HG03442 (cell line): Measurements from ENCODE around the gene APBA2.
"Not testable (repeated sequence)": the region's sequence is repeated elsewhere in the genome, so short reads cannot be mapped to it uniquely, and the experiment has no call there.

Experiments
- ATAC-seq: cut with Tn5 transposase; IDR thresholded peaks from one replicate; pipeline ENCODE4 v1.9.1; 2021; ENCODE audit warnings: mild to moderate bottlenecking, moderate library complexity; ENCODE audit not compliant: unreplicated experiment

Gene APBA2

GRCh38 chr15:29097971-29098370 lies 212.2 kb downstream of the APBA2 start:
- ATAC-seq, result no peak

GRCh38 chr15:29098652-29099051 lies 212.9 kb downstream of the APBA2 start:
- no peak for ATAC-seq

- no peak for ATAC-seq
Measured at GRCh38 chr15:29099131-29099880, 213.5 kb downstream of the APBA2 start.

DNA sequence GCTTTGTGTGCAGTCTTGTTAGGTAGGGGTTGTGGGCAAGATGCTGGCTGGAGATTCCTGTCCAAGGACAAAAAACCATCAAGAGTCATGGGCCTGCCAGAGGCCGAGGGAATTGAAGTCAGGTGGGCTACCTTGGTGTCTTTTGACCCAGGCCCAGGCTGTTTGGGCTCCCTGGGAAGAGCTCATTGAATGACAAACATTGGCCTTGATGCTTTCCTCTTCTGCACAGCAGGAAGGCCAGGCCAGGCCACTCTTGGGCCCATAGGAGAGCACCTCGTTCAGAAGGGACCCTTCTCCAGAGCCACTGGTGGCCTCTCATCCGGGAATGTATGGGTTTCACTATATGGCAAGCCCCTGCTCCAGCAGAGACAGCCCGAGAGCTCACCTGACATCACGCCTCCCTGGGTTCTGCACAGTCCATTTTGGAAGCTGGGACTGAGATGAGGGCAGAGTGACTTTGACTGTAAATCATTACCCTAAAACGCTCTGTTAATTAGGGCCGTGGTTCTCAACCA lies 214.8 kb downstream of the APBA2 start:
- ATAC-seq, result no peak

DNA sequence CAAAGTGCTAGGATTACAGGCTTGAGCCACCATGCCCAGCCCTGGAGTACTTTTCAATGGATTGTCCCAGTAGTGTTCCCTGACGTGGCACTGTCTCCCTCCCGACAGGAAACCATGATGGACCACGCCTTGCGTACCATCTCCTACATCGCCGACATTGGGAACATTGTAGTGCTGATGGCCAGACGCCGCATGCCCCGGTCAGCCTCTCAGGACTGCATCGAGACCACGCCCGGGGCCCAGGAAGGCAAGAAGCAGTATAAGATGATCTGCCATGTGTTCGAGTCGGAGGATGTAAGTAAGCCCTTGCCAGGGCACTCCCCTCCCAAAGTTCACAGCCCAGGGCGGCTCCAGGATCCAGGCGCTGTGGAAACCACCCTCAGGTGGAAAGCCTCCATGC lies 215.7 kb downstream of the APBA2 start:
- ATAC-seq, result no peak

DNA sequence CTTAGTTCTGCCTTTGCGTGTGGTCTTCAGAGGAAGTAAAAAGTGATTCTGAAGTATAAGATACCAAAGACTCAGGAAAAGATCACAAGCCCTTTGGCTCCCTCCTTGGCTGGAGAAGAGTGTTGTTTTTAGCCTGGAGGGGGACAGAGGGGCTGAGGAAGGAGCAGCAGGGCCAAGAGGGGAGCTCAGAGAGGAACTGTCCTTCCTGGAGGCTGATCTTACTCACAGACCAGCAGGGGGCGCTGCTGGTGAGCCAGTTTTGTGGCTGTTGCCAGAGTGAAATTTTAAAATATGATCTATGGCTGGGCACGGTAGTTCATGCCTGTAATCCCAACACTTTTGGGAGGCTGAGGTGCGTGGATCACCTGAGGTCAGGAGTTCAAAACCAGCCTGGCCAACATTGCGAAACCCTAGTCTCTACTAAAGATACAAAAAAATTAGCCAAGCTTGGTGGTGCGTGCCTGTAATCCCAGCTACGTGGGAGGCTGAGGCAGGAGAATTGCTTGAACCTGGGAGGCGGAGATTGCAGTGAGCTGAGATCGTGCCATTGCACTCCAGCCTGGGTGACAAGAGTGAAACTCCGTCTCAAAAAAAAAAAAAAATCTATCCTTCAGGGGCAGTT lies 216.5 kb downstream of the APBA2 start:
- ATAC-seq, result not testable (repeated sequence)

DNA sequence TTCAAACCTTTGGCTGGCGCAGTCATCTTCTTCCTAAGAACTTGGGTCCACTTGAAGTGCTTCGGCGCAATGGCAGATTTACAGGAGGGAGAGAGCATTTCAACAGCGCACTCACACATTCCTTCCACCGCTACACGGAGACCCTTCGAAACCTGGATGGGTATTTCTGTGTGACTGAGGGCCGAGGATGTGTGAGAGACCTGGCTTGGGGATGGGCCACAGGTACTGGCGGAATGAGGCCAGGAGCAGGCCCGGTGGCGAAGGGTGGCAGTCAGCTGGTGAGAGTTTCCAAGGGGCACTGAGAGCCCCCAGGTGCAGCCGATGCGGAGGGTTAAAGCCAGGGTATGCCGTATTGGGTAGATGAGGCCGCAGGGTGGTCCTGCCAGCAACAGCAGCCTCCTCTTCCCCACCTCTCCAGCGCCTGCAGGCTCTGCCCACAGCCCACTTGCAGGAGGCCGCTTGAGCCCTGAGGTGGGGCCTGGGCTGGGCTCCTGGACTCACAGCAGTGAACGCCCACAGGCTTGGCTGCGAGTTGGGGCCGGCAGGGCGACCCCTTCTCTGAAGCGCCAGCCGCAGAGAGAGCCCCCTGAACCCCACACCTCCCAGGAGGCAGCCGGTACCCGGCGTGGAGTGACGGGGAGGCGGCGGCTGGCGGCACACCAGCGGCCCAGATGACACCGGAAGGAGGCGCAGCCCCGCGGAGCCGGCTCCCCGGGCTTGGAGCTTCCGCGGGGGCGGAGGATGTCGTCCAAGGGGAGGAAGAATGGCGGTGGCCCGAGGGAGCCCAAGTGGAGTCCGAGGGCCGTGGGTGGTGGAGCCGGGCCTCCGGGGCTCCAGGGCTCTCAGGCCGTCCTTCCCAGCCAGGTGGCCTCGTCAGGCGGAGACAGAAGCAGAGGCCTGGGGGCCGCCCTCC lies 217.4 kb downstream of the APBA2 start:
- ATAC-seq, result peak; percentile 18

DNA sequence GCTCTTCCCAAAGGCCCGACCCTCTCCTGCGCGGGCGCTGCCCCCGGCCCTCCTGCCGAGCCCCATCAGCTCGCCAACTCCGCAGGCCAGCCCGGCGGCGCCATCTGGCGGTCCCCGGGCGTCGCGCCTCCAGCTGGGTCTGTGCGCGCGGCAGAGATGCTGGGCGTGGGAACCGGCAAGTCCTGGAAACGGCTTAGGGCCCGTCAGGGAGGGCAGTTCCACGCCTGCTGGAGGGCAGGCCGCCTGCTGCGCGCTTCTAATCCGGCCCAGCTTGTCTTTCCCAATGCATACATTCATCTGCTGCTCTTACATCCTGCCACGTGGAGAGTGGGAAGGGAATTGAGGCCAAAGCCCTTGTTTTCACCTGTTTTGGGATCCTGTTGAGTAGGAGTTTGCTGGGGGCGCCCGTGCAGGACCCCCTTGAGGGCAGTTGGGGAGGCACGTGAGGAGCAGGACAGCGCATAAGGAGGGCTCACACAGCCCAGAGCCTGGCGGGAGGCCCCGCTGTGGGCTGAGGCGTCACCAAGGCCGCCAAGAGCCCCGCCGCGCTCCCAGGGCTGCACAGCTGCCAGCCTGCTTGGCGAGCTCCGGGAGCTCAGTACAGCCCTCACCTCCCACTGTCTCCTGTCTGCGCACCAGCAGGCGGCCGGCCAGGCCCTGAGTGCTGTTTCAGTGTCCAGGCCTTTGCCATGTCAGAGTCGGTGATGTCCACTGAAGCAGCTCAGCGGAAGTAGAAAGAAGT lies 218.2 kb downstream of the APBA2 start:
- ATAC-seq, result peak; percentile 42

DNA sequence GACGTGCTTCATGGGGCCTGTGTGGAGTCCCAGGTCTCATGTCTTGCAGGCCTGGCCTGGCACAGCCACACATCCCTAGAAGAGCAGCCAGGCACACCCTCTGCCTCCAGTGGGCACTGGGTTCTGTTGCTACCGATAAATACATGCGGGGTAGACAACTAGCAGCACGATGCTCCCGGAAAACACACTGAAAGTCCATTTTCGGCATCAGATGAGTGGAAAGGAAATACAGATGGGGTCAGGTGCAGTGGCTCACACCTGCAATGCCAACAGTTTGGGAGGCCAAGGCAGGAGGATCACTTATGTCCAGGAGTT lies 218.7 kb downstream of the APBA2 start:
- no peak for ATAC-seq

- no peak for ATAC-seq
Measured at GRCh38 chr15:29105151-29105854, 219.5 kb downstream of the APBA2 start.

- ATAC-seq, result no peak
Measured at GRCh38 chr15:29106116-29106515, 220.3 kb downstream of the APBA2 start.

DNA sequence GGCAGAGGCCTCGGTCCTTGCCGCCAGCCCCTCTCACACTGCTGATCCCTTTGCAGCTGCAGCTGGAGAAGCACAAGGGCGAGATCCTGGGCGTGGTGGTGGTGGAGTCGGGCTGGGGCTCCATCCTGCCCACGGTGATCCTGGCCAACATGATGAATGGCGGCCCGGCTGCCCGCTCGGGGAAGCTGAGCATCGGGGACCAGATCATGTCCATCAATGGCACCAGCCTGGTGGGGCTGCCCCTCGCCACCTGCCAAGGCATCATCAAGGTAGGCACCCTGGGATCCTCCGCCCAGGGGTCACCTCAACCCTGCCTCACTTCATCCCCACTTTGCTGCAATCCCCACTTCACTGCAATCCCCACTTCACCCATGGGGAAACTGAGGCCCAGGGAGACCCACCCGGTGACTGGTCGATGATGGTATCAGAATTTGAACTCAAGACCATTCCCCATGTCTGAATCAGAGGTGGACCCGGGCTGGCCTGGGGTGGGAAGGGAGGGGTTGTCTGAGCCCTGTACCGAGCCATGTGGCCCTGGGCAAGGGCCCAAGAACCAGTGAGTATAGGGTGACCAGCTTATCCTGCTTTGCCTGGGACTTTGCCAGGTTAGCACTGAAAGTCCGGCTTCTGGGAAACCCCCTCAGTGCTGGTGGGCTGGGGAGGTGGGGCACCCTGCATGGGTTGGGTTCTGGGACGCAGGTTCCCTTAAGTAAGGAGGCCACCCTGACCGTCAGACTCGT lies 220.9 kb downstream of the APBA2 start:
- ATAC-seq, result no peak

DNA sequence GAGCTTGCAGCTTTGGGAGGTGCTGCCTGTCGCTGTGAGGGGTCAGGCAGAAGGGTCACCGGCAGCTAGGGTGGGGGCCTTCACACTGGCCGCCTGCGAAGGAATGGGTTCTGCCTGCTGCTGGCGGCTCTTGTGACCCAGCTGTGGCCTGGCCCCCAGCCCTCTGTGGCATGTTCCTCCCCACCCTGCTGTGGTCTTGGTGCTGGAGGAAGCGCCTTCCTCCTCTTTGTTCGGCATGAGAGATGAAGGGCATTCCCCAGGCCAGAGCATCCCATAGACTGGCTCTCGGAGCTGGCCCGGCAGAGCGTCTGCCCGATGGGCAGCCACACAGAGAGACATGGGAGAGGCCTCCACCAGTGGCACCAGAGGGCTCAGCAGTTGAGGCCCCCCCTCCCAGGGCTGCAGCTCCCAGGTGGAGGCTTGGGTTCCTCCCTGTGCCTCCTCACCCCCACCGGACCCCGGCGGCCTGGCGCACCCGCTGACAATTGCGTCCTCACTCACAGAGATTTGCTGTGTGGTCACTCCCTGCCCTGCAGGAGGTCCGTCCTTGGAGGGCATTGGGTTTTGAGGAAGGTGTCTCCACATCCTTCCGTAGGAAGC lies 221.6 kb downstream of the APBA2 start:
- ATAC-seq, result no peak

GRCh38 chr15:29107971-29108645 lies 222.3 kb downstream of the APBA2 start:
- no peak for ATAC-seq

DNA sequence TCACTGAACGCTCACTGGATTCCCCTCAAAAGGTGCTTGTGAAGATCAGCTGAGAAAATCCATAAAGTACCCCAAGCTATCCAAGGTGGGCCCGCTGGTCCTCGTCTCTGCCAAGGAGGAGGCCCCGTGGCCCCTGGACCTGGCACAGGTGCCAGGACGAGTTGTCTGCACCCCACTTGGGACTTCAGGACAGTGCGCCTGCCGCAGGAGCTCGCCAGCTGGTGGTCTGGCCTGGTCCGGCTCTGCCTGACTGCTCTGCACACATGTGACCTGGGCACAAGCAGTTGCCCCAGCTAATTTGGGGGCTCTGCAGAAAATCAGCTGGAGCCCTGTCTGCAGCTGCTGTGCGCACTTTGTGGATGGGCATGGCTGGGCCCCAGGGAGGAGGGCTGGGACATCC lies 224.0 kb downstream of the APBA2 start:
- no peak for ATAC-seq

DNA sequence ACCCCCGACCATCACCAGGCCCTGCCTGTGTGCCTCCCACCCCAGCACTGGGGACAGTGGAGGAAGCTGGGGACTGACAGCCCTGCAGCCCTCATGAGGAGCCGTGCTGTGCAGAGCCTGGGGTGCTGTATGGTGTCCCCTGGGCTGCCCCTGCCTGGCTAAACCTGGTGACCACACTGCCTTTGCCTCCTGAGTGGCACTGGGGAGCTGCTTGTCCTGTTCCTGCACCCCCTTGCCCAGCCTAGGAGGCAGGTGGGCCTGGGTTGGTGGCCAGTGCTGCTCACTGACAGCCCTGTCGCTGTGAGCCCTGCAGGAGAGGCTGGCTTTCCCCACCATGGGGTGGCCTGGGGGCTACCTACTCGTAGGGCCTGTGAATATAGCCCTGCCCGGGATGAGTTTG lies 224.4 kb downstream of the APBA2 start:
- ATAC-seq, result no peak

- ATAC-seq, result no peak
Measured at GRCh38 chr15:29110733-29111132, 225.0 kb downstream of the APBA2 start.

DNA sequence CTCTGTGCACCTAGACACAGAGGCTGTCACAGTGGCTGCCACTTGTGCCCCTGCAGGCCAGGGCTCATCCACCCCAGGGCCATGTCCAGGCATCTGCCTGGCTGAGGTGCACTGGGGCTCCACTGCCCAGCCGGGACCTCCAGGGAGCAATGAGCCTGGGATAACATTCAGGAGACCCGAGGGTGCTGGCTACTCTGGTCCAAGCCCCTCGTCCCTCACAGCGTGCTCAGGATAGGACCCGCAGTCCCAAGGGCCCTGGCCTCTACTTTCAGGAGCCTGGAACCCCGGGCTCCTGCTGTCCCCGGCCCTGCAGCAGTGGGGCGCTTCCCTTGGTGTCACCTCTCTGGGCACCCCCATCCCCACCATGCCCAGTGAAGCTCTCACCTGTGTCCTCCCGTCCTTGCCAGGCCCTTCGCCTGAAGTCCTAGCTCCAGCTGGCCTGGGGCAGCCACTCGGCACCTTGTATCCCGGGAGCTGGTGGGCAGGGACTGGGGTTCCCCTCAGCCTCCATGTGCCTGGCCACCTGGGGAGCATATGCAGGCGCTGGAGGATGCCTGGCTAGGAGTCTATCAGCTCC lies 226.0 kb downstream of the APBA2 start:
- ATAC-seq, result no peak
